Gastrocnemius medialis (tissue), 4 donors: ENCODE measurements around the gene SLAMF8. TPM values are rescaled to one million over a fixed set of nuclear protein-coding genes. Genes with fewer than 3 reads are reported as not detected.
A peak's percentile ranks its signal among the peaks of the same experiment; 100 is the strongest.

Experiments
- ATAC-seq, 2 donors: fragments of 150-250 bp; one replicate each; pipeline ENCODE4 v1.9.1; 2016
- DNase-seq, 2 donors: peaks; one replicate each; pipeline ENCODE4 v3.0.0-alpha.2; 2019
- H3K27ac ChIP-seq, 4 donors: fragments of 200-600 bp; sonication (generic); 1 replicate in 1 of 4; 2 replicates in 3 of 4; pipeline ENCODE4 v1.5.1; 2016 to 2018; ENCODE audit warnings: mild to moderate bottlenecking in 2 of 4, moderate library complexity in 1 of 4
- H3K27me3 ChIP-seq, 3 donors: fragments of 200-600 bp; sonication (generic) in 2 of 3; 1 replicate in 1 of 3; 2 replicates in 2 of 3; pipeline versions ENCODE4 v1.5.1 to v1.6.0; 2016 to 2019; ENCODE audit warnings: mild to moderate bottlenecking in 1 of 3, moderate library complexity in 1 of 3
- H3K36me3 ChIP-seq, 2 donors: fragments of 200-600 bp; sonication (generic) in 1 of 2; one replicate each; pipeline ENCODE4 v1.5.1; 2017 to 2018
- H3K4me1 ChIP-seq, 2 donors: fragments of 200-600 bp; sonication (generic) in 1 of 2; one replicate each; pipeline ENCODE4 v1.5.1; 2016 to 2017; ENCODE audit warnings: mild to moderate bottlenecking in 2 of 2
- H3K4me3 ChIP-seq, 4 donors: fragments of 200-600 bp; sonication (generic) in 3 of 4; 1 replicate in 1 of 4; 2 replicates in 3 of 4; pipeline ENCODE4 v1.5.1; 2016 to 2019; ENCODE audit warnings: mild to moderate bottlenecking in 2 of 4
- H3K9me3 ChIP-seq, 3 donors: fragments of 200-600 bp; sonication (generic) in 2 of 3; 1 replicate in 1 of 3; 2 replicates in 2 of 3; pipeline ENCODE4 v1.5.1; 2016 to 2019
- POLR2A ChIP-seq, 2 donors: fragments of 450-650 bp; IDR thresholded peaks; one replicate each; pipeline ENCODE4 v1.6.1; 2017; ENCODE audit warnings: antibody characterized with exemption in 2 of 2, mild to moderate bottlenecking in 2 of 2, moderate library complexity in 2 of 2
- in situ Hi-C, 4 donors: fragments of 200-750 bp; cut with MboI; loops; one replicate each; pipeline versions ENCODE4 v1.15.0 to v1.8.0; 2017; ENCODE audit warnings: low sequenced_read_pairs in 4 of 4
- intact Hi-C: fragments of 100-400 bp; cut with DNase I; formaldehyde crosslinking; loops from one replicate; pipeline ENCODE4 v1.15.1; 2023; ENCODE audit warnings: low total_unique reads
- total RNA-seq, 4 donors: library from RNA; depleted of rRNA; stranded (reverse); fragments of >200 nt; gene quantifications; one replicate each; pipeline versions ENCODE4 v1.1.0 to v1.2.3, GENCODE V29; 2016
- TF ChIP-seq, protein P1 (sequence below), 5 experiments: fragments of 450-650 bp in 3 of 5; fragments of 200-600 bp in 2 of 5; sonication (generic) in 2 of 5; IDR thresholded peaks in 4 of 5; conservative IDR thresholded peaks in 1 of 5; 1 replicate in 4 of 5; 2 replicates in 1 of 5; pipeline ENCODE4 v1.5.1; 2016 to 2019; ENCODE audit warnings: antibody characterized with exemption in 5 of 5, mild to moderate bottlenecking in 3 of 5, moderate library complexity in 3 of 5

SLAMF8 gene
- total RNA-seq, 4 donors from 2014 or later, result 0.75 to 2.3 (median 2.0) TPM; not detected in 1

DNA sequence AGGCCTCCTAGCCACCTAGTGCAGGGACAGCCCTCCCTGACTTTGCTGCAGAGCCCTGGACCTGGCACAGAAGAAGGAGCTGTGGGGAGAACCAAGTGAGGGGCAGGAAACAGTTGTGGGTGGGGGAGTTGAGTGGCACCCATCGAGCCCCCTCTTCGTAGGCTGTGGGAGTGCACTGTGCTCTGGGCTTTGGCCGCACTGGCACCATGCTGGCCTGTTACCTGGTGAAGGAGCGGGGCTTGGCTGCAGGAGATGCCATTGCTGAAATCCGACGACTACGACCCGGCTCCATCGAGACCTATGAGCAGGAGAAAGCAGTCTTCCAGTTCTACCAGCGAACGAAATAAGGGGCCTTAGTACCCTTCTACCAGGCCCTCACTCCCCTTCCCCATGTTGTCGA is 44.7 kb upstream of the SLAMF8 start:
- Histone ChIP-seq H3K9me3 (no peaks in the 10 kb centered on the region), H3K4me1 (peaks cover 15 to 20% of the 10 kb centered on the region in 2 donors), H3K36me3 (no peaks in the 10 kb centered on the region), H3K27ac (peak overlapping the region in 3 of 4 donors; percentile 83 to 92 (median 85)), H3K4me3 (peak overlapping the region in 3 of 4 donors; percentile 73 to 95 (median 89)), H3K27me3 (no peaks in the 10 kb centered on the region)
- in situ Hi-C loops, result loop anchor here in 3 of 4 donors (10.0 to 25.0 kb wide), 3 partner anchors 230 to 620 kb away; partner anchors contain the start of genes CADM3 (in 1 of the 3) and PIGM (in 1 of the 3)
- no peak for DNase-seq
- no peak for TF ChIP-seq POLR2A (IDR thresholded peaks at IDR 0.05)
- TF ChIP-seq, protein P1, sequence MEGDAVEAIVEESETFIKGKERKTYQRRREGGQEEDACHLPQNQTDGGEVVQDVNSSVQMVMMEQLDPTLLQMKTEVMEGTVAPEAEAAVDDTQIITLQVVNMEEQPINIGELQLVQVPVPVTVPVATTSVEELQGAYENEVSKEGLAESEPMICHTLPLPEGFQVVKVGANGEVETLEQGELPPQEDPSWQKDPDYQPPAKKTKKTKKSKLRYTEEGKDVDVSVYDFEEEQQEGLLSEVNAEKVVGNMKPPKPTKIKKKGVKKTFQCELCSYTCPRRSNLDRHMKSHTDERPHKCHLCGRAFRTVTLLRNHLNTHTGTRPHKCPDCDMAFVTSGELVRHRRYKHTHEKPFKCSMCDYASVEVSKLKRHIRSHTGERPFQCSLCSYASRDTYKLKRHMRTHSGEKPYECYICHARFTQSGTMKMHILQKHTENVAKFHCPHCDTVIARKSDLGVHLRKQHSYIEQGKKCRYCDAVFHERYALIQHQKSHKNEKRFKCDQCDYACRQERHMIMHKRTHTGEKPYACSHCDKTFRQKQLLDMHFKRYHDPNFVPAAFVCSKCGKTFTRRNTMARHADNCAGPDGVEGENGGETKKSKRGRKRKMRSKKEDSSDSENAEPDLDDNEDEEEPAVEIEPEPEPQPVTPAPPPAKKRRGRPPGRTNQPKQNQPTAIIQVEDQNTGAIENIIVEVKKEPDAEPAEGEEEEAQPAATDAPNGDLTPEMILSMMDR (IDR thresholded peaks at IDR 0.05 in 4 of 5, conservative IDR thresholded peaks at IDR 0.05 in 1 of 5), result no peak
- intact Hi-C loops, result loop anchor here (2.0 to 5.0 kb wide), 3 partner anchors 49 to 155 kb away; no protein-coding TSS in a partner anchor
- no peak for ATAC-seq

DNA sequence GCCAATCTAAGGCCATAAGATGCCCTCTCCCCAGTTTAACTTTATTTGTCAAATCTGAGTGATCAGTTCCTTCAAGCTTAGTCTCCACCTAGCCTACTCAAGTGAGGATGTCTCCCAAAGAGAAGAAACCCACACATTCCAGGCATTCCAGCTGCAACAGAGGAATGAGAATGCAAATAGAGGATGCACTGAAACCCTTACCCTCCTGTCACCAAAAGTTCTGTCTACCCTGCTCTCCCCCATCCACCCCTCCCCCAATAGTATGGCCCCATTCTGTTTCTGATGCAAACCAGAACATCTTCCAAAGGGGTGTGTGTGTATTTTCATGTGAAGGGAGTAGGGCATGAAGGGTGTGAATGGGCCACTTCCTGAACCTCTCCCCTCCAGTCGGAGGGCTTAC is 42.9 kb upstream of the SLAMF8 start:
- in situ Hi-C loops, result loop anchor here in 3 of 4 donors (10.0 to 25.0 kb wide), 3 partner anchors 229 to 621 kb away; partner anchors contain the start of genes CADM3 (in 1 of the 3) and PIGM (in 1 of the 3)
- Histone ChIP-seq H3K27ac (no peak overlapping the region), H3K36me3 (no peaks in the 10 kb centered on the region), H3K27me3 (no peaks in the 10 kb centered on the region), H3K4me3 (no peak overlapping the region), H3K4me1 (peaks cover 15 to 17% of the 10 kb centered on the region in 2 donors), H3K9me3 (no peaks in the 10 kb centered on the region)
- no peak for ATAC-seq
- no peak for DNase-seq
- intact Hi-C loops, result loop anchor here (5.0 kb wide), 1 partner anchor 154 kb away; no protein-coding TSS in a partner anchor
- TF ChIP-seq POLR2A (IDR thresholded peaks at IDR 0.05), result no peak
- TF ChIP-seq, protein P1 (IDR thresholded peaks at IDR 0.05 in 4 of 5, conservative IDR thresholded peaks at IDR 0.05 in 1 of 5), result no peak

DNA sequence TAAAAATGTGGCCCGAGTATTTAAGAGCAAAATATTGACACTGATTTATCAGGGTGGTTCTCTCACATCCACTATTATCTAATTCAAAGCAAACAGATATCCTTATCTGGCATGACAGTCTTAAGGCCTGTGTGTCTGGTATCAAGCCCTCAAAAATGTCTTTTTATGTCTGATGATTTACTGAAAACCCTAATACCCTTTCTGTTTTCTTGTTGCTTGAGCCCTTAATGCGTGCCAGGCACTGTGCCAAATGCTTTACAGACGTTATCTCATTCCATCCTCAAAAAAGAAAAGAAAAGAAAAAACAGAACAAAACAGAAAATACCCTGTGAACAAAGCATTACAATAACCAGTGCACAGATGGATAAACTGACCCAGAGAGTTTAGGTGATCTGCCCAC is 40.2 kb upstream of the SLAMF8 start:
- Histone ChIP-seq H3K27me3 (no peaks in the 10 kb centered on the region), H3K36me3 (no peaks in the 10 kb centered on the region), H3K4me3 (no peak overlapping the region), H3K27ac (no peak overlapping the region), H3K9me3 (no peaks in the 10 kb centered on the region), H3K4me1 (no peaks in the 10 kb centered on the region)
- in situ Hi-C loops, result loop anchor here in 3 of 4 donors (10.0 to 25.0 kb wide), 3 partner anchors 226 to 624 kb away; partner anchors contain the start of genes CADM3 (in 1 of the 3) and PIGM (in 1 of the 3)
- no peak for ATAC-seq
- TF ChIP-seq POLR2A (IDR thresholded peaks at IDR 0.05), result no peak
- TF ChIP-seq, protein P1 (IDR thresholded peaks at IDR 0.05 in 4 of 5, conservative IDR thresholded peaks at IDR 0.05 in 1 of 5), result no peak
- no peak for DNase-seq
- intact Hi-C loops, result no loop called here

DNA sequence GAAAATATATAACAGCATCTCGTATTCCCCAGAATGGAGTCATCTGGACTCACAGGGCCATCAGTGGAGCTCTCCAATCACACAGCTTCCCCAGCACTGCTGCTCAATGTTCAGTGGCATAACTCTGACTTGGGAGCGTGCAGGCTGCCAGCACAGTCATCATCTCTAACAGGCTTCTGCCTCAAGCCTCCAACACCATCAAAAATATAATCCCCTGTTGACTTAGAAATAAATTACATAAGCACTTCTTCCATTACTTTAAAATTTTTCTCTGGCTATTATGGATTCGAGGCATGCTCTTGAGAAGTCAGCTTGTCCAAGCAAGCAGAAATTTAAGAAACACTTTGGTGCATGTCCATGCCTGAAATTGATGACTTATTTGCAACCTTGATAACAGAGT is 39.7 kb upstream of the SLAMF8 start:
- ATAC-seq (no peak), DNase-seq (no peak)
- no peaks in the 10 kb centered on the region for H3K4me1 ChIP-seq
- in situ Hi-C loops (loop anchor here in 3 of 4 donors (10.0 to 25.0 kb wide), 3 partner anchors 225 to 625 kb away; partner anchors contain the start of genes CADM3 (in 1 of the 3) and PIGM (in 1 of the 3)), intact Hi-C loops (no loop called here)
- H3K27ac ChIP-seq, result no peak overlapping the region
- no peaks in the 10 kb centered on the region for H3K36me3 ChIP-seq
- H3K27me3 ChIP-seq, result no peaks in the 10 kb centered on the region
- no peaks in the 10 kb centered on the region for H3K9me3 ChIP-seq
- H3K4me3 ChIP-seq, result no peak overlapping the region
- TF ChIP-seq, protein P1 (IDR thresholded peaks at IDR 0.05 in 4 of 5, conservative IDR thresholded peaks at IDR 0.05 in 1 of 5), result no peak
- no peak for TF ChIP-seq POLR2A (IDR thresholded peaks at IDR 0.05)
